CD4-positive, alpha-beta T cell treated with Interleukin-6 for 4 hours (primary cell): ENCODE results near the gene KLHL14.
"Not testable (repeated sequence)": the region's sequence is repeated elsewhere in the genome, so short reads cannot be mapped to it uniquely, and the experiment has no call there.

ENCODE experiments used
- DNase-seq: peaks from one replicate; pipeline ENCODE4 v3.0.0-alpha.2; 2020; ENCODE audit warnings: mixed read lengths

KLHL14 gene

GRCh38 chr18:32711862-32712261, 61.0 kb downstream of the KLHL14 start:
- no peak for DNase-seq

DNA sequence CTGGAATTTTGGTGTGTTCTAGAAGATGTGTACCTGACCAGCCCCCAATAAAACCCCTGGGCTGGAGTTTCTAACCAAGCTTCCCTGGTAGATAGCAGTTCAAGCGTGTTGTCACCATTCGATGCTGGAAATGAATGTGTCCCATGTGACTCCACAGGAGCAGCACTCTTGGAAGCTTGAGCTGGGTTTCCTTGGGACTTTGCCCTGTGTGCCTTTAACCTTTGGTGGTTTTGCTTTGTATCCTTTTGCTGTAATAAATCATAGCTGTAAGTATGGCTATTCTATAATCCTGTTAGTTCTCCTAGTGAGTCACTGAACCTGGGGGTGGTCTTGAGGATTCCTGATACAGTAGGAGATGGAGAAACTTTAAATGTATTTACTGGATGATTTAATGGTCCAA, 65.2 kb downstream of the KLHL14 start:
- no peak for DNase-seq

GRCh38 chr18:32707147-32707546, 65.7 kb downstream of the KLHL14 start:
- no peak for DNase-seq

DNA sequence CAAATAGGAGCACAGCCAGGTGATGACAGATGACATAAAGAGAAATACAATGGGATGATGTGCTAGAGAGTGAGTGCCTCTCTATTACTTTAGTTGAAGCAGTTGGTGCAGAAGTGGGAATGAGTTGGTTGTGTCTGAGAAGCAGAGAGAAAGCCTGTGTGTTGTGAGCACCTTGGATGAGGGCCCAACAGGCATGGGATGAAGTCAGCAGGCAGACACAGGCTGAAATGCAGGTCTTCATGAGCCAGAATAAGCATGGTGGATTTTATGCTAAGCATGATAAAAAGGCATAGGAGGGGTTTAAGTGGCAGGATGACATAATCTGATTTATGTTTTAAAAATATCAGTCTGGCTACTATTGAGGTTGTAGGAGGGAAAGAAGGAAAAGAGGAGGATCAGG, 71.5 kb downstream of the KLHL14 start:
- DNase-seq = no peak

DNA sequence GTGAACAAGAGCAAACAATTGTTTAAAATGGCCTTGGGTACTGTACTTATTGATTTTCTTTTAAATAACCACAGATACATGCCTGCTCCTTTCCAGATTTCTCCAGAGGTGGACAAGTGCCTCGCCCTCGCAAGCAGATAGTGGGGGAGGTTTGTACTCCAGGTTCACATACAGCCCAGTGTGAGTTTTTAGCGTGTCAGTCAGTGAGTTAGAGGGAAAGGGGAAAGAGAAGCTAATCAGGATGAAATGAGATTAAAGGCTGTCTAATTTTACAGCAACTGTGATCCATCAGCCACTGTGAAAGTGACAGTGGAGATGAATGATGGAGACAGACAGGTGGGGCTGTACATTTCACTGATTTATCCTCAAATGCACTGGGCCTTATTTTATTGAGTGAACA, 74.7 kb downstream of the KLHL14 start:
- no peak for DNase-seq

- DNase-seq = no peak
Measured at GRCh38 chr18:32696376-32696775, 76.4 kb downstream of the KLHL14 start.

- no peak for DNase-seq
Measured at GRCh38 chr18:32695534-32695933, 77.3 kb downstream of the KLHL14 start.

DNA sequence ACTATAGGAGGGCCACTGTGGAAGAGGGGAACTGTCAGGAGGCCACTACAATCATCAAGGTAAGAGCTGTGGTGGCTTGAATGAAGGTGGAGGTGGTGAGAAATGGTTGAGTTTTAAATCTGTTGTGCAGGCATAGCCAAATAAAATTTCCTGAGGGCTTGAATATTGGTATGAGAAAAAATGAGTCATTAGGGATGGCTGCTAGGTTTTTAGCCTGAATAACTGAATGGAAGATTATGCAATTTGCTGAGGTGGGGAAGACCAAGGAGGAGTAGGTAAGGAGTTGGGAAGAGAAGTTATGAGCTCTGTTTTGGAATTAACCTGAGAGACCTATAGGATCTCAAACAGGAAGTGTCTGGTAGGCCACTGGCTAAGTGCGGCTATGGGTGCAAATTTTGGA, 84.0 kb downstream of the KLHL14 start:
- DNase-seq = no peak

DNA sequence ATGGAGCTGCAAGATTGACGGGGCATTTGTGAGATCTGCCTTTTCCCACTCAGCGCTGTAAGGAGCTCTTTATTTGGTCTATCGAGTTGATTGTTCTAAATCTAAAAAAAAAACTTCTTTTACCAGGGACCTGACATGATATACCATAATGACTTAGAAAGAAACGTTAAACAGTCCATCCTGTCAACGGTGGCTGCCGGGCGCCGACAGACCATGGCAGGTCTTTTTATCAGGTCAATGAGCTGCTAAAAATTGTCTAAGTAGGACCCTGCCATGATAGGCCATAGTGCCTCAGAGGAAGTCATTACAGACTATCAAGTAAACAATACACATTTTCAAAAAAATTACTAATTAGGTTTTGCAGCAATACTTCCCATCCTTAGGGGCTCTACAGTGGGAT, 87.9 kb downstream of the KLHL14 start:
- no peak for DNase-seq

DNA sequence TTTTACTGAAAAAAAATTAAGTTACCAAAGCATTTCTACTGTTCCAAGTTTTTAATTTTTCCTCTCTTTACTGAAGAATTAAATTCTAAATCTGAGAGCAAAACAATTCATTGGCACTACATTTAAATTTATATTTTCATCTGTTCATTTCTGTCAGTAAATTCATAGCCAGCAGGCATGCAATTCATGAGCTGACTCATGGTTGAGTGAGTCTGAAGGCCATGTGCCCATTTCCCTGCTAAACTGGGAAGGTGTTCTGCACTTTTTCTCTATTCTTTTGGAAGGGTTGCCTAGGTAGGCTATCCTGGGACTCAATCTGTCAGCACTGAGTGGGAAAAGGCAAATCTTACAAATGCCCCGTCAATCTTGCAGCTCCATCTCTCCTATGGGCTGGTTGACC, 88.7 kb downstream of the KLHL14 start:
- DNase-seq = no peak

DNA sequence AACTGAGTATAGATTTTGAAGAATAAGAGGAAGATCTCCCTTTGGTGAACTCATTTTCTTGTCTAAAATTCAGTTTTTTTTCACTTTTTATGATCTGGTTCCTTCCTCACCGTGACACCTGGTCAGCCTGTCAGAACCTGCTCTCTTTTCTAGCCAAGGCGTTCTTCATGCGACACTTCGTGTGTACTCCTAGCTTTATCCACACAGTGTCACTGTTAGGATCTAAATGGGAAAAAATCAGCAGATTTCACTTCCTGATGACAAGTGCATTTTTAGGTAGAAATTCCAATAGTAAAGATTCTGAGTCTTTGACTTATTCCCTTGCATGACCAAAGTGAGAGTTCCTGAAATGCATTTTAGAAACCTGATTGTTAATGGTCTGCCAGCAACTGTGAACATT, 89.8 kb downstream of the KLHL14 start:
- no peak for DNase-seq

GRCh38 chr18:32677578-32677977, 95.2 kb downstream of the KLHL14 start:
- no peak for DNase-seq

- no peak for DNase-seq
Measured at GRCh38 chr18:32674491-32674890, 98.3 kb downstream of the KLHL14 start.

DNA sequence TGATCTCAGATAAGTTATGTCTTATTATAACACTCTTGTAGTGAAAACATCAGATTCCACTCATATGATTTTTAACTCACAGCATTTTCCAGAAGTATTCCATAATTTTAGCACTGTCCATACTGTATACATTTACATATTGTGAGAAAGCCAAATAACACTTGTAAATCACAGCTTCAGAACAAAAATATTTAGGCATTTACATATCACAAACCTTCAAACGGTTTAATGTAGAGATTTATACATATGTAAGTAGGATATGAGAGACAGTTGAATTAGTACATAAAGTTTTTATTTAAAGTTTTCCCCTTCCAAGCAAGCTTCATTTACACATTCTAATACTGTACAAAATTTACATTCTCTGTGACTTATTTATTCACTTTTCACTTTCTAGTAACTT, 100.4 kb downstream of the KLHL14 start:
- no peak for DNase-seq

GRCh38 chr18:32670727-32671126, 102.1 kb downstream of the KLHL14 start:
- DNase-seq = no peak

DNA sequence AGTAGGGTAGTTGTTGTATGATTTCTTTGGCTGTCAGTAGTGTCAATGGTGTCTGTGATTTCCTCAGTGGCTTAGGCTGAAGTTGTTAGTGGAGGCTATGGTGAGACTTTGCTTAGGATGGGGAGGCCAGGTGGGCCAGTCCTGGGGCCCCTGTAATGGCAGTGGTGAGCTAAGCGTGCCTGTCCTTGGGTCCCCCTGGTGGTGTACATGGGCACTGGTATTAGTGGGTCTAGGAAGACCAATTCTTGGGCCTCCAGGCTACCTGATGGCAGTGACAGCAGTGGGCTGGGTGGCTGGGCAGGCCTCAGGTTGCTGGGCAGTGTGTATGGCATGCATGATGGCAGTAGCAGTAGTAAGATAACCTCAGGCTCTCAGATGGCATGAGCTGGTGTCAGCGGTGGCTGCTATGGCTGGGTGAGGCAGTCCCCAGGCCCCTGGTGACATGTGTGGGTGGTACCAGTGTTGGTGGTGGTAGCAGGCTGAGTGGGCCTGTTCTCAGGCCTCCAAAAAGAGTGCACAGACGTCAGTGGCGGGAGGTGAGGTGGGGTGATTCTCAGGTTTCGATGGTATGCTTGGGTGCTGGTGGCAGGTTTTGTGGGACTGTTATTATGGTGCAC, 103.2 kb downstream of the KLHL14 start:
- no peak for DNase-seq

GRCh38 chr18:32668956-32669355, 103.9 kb downstream of the KLHL14 start:
- DNase-seq = no peak

GRCh38 chr18:32661486-32662299, 111.1 kb downstream of the KLHL14 start:
- DNase-seq = no peak

DNA sequence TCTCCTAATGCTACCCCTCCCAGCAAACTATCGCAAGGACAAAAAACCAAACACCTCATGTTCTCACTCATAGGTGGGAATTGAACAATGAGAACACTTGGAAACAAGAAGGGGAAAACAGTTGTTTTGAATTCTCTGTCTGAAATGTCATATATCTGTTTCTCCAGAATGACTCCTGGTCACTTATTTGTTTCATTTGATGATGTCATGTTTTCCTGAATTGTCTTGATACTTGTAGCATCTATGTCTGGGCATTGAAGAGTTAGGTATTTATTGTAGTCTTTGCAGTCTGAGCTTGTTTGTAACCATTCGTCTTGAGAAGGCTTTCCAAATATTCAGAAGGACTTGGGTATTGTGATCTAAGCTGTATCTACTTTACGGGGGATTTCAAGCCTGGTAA, 118.3 kb downstream of the KLHL14 start:
- not testable (repeated sequence) for DNase-seq

GRCh38 chr18:32637659-32638058, 135.2 kb downstream of the KLHL14 start:
- not testable (repeated sequence) for DNase-seq

GRCh38 chr18:32637226-32637625, 135.6 kb downstream of the KLHL14 start:
- no peak for DNase-seq

DNA sequence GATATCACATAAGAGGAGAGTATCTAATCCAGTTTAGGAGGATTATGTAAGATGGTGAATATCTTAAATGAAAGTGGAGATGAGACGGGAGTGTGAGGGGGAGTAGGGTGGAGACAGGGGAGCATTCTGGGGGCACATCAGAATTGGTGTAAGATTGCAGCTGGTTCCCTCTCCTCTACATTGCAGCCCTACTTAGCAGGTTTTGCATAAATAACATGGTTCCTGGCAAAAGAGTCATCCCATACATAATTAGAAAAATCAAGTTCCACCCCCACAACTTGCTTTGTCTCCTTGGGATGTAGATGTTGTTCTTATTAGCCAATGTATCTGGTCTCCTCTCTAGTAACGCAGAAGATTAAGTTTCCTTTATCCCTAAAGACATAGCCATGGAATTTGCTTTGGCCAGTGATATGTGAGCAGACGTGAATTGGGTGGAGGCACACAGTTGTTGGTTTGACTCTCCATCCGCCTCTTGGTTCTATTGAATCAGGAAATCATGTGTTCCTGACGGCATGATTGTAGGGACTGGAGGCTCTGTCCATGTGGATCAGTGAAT, 137.9 kb downstream of the KLHL14 start:
- no peak for DNase-seq

DNA sequence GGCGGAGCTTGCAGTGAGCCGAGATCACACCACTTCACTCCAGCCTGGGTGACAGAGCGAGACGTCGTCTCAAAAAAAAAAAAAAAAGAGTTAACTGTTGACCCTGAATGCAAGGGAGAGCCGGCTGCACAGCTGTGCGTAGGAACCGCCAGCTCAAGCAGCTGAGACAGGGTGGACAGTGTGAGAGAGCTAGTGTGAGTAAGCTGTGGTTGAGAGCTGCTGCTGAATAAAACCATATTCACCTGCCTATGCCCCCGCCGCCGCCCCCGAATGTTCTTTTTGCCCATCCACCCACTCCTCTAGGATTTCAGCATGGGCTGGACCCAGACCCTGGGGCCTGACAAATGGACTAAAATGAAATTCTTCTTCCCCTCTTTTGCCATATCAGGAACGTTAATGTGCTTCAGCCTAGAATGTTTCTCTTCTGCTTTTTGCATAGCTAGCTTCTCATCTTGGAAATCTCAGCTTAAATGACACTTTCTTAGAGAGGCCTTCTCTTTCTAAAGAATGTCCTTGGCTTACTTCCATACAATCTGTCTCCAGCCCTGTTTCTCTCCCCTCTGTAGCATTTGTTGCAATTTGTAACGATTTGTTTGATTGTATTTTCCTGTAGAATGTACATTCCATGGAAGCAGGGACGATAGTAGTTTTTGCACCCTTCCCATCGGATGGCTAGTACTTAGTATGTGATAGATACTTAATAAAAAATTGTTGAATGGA, 142.7 kb downstream of the KLHL14 start:
- DNase-seq = no peak

- DNase-seq = no peak
Measured at GRCh38 chr18:32629292-32629691, 143.5 kb downstream of the KLHL14 start.
